ENCODE results near the gene STYK1. TPM values are rescaled to one million over a fixed set of nuclear protein-coding genes. Genes with fewer than 3 reads are reported as not detected.

Gene STYK1
- polyA plus RNA-seq, 3 donors: not detected

GRCh38 chr12:10663869-10664268 is 10.0 kb downstream of the STYK1 start:
- Histone ChIP-seq H3K27me3 (ENCODE audit: control insufficient read depth in 2 of 2, insufficient read depth in 2 of 2, low read length in 2 of 2) (peaks cover 3 to 7% of the 10 kb centered on the region in 2 donors), H3K9me3 (replicated peaks in 1 of 2; ENCODE audit: control insufficient read depth in 1 of 2, insufficient read depth in 1 of 2, low read length in 2 of 2) (no peaks in the 10 kb centered on the region), H3K27ac (ENCODE audit: low read depth in 1 of 2, low read length in 2 of 2) (no peak overlapping the region), H3K4me2 (replicated peaks; ENCODE audit: extremely low read depth, low read length, poor library complexity, severe bottlenecking) (no peak overlapping the region), H3K4me3 (replicated peaks in 1 of 3; ENCODE audit: low read depth in 2 of 3, low read length in 3 of 3) (no peak overlapping the region), H2AFZ (ENCODE audit: insufficient read depth, low read depth, low read length, poor library complexity, severe bottlenecking) (no peak overlapping the region), H3K36me3 (replicated peaks in 1 of 2; ENCODE audit: control insufficient read depth in 1 of 2, insufficient read depth in 2 of 2, low read length in 2 of 2) (no peaks in the 10 kb centered on the region), H3K79me2 (ENCODE audit: insufficient read depth, low read length) (no peaks in the 10 kb centered on the region), H3K9ac (ENCODE audit: insufficient read depth, low read length, poor library complexity, severe bottlenecking) (no peak overlapping the region), H3K4me1 (ENCODE audit: control insufficient read depth in 1 of 2, insufficient read depth in 2 of 2, low read length in 2 of 2) (peaks cover 5 to 6% of the 10 kb centered on the region in 2 donors), H4K20me1 (ENCODE audit: insufficient read depth, low read length) (no peaks in the 10 kb centered on the region)
- WGBS (ENCODE audit: insufficient coverage): 100% methylated on average over 1 of the region's 3 CpGs
- intact Hi-C loops (cut with micrococcal nuclease): no loop called here
- no peak overlapping the region for H3K27ac Mint-ChIP-seq
- DNase-seq: no peak
- H3K4me1 Mint-ChIP-seq: peaks cover 13% of the 10 kb centered on the region
- no peaks in the 10 kb centered on the region for H3K36me3 Mint-ChIP-seq
- H3K27me3 Mint-ChIP-seq (ENCODE audit: low read depth in 3 of 3): peaks cover 6 to 16% (median 12%) of the 10 kb centered on the region in 3 donors
- peaks cover 0 to 11% (median 1%) of the 10 kb centered on the region in 7 donors for H3K9me3 Mint-ChIP-seq
- no peak overlapping the region for H3K4me3 Mint-ChIP-seq
- no peak for TF ChIP-seq CTCF (IDR thresholded peaks at IDR 0.05)

- Mint-ChIP-seq H3K4me3 (no peak overlapping the region), H3K27ac (no peak overlapping the region), H3K4me1 (no peaks in the 10 kb centered on the region), H3K9me3 (peaks cover 0 to 14% (median 8%) of the 10 kb centered on the region in 7 donors), H3K27me3 (ENCODE audit: low read depth in 3 of 3) (peaks cover 0 to 3% (median under 1%) of the 10 kb centered on the region in 3 donors), H3K36me3 (no peaks in the 10 kb centered on the region)
- no peaks in the 10 kb centered on the region for H3K79me2 ChIP-seq (ENCODE audit: insufficient read depth, low read length)
- no peak for DNase-seq
- no peak overlapping the region for H2AFZ ChIP-seq (ENCODE audit: insufficient read depth, low read depth, low read length, poor library complexity, severe bottlenecking)
- no CpG with 5 or more reads among the region's 3 CpGs for WGBS (ENCODE audit: insufficient coverage)
- peaks cover 0 to 4% of the 10 kb centered on the region in 2 donors for H3K9me3 ChIP-seq (replicated peaks in 1 of 2; ENCODE audit: control insufficient read depth in 1 of 2, insufficient read depth in 1 of 2, low read length in 2 of 2)
- H3K4me1 ChIP-seq (ENCODE audit: control insufficient read depth in 1 of 2, insufficient read depth in 2 of 2, low read length in 2 of 2): no peaks in the 10 kb centered on the region
- H3K27me3 ChIP-seq (ENCODE audit: control insufficient read depth in 2 of 2, insufficient read depth in 2 of 2, low read length in 2 of 2): no peaks in the 10 kb centered on the region
- no peak overlapping the region for H3K9ac ChIP-seq (ENCODE audit: insufficient read depth, low read length, poor library complexity, severe bottlenecking)
- no peaks in the 10 kb centered on the region for H4K20me1 ChIP-seq (ENCODE audit: insufficient read depth, low read length)
- no peak for TF ChIP-seq CTCF (IDR thresholded peaks at IDR 0.05)
- no peak overlapping the region for H3K27ac ChIP-seq (ENCODE audit: low read depth in 1 of 2, low read length in 2 of 2)
- intact Hi-C loops (cut with micrococcal nuclease): no loop called here
- H3K4me2 ChIP-seq (replicated peaks; ENCODE audit: extremely low read depth, low read length, poor library complexity, severe bottlenecking): no peak overlapping the region
- H3K36me3 ChIP-seq (replicated peaks in 1 of 2; ENCODE audit: control insufficient read depth in 1 of 2, insufficient read depth in 2 of 2, low read length in 2 of 2): no peaks in the 10 kb centered on the region
- no peak overlapping the region for H3K4me3 ChIP-seq (replicated peaks in 1 of 3; ENCODE audit: low read depth in 2 of 3, low read length in 3 of 3)
These were observed 12.5 kb downstream of the STYK1 start for GRCh38 chr12:10661338-10661737.

Data from CD14-positive monocyte (primary cell).